Type B pancreatic cell (in vitro differentiated cells): ENCODE measurements around the gene PSMC5. TPM values are rescaled to one million over a fixed set of nuclear protein-coding genes. Genes with fewer than 3 reads are reported as not detected.

ENCODE experiments used
- DNase-seq: peaks from one replicate; pipeline ENCODE4 v3.0.0; 2021; ENCODE audit warnings: mixed read lengths; ENCODE audit not compliant: unreplicated experiment; ENCODE audit errors: extremely low spot score
- H3K27ac Mint-ChIP-seq: 2 replicates; pipeline ENCODE4 v1.8.0; 2021; ENCODE audit warnings: mild to moderate bottlenecking, mixed read lengths
- H3K27me3 Mint-ChIP-seq: 2 replicates; pipeline ENCODE4 v1.8.0; 2021; ENCODE audit warnings: mixed read lengths
- H3K36me3 Mint-ChIP-seq: 2 replicates; pipeline ENCODE4 v1.8.0; 2021; ENCODE audit warnings: mixed read lengths
- H3K4me1 Mint-ChIP-seq: one replicate; pipeline ENCODE4 v1.8.0; 2021; ENCODE audit warnings: mixed read lengths; ENCODE audit not compliant: unreplicated experiment
- H3K4me3 Mint-ChIP-seq: 2 replicates; pipeline ENCODE4 v1.8.0; 2021; ENCODE audit warnings: mild to moderate bottlenecking, mixed read lengths
- H3K9me3 Mint-ChIP-seq: 2 replicates; pipeline ENCODE4 v1.8.0; 2021; ENCODE audit warnings: mixed read lengths
- CTCF ChIP-seq: fragments of 200-600 bp; sonication (generic); conservative IDR thresholded peaks from 2 replicates; pipeline ENCODE4 v1.5.0; 2021; ENCODE audit warnings: antibody characterized with exemption, mild to moderate bottlenecking
- total RNA-seq: library from RNA; stranded (reverse); gene quantifications from 2 replicates; pipeline ENCODE4 v1.2.1, GENCODE V29; 2021; ENCODE audit warnings: low replicate concordance

The PSMC5 gene
- total RNA-seq, 1 donor from 2014 or later = 112 TPM

GRCh38 chr17:63817736-63818385 lies 9.4 kb upstream of the PSMC5 start:
- TF ChIP-seq CTCF = no peak
- Mint-ChIP-seq H3K9me3 (no peaks in the 10 kb centered on the region), H3K27ac (peak overlapping the region; percentile 47)

GRCh38 chr17:63819131-63819530 lies 8.1 kb upstream of the PSMC5 start:
- peaks cover 34% of the 10 kb centered on the region for H3K36me3 Mint-ChIP-seq
- H3K9me3 Mint-ChIP-seq = no peaks in the 10 kb centered on the region
- no peak for TF ChIP-seq CTCF
- DNase-seq = no peak
- peaks cover 2% of the 10 kb centered on the region for H3K4me1 Mint-ChIP-seq
- H3K27me3 Mint-ChIP-seq = no peaks in the 10 kb centered on the region
- H3K27ac Mint-ChIP-seq = no peak overlapping the region
- H3K4me3 Mint-ChIP-seq = no peak overlapping the region

More at GRCh38 chr17:63817736-63818385, 9.4 kb upstream of the PSMC5 start:
- Mint-ChIP-seq H3K36me3 (peaks cover 30% of the 10 kb centered on the region), H3K4me1 (no peaks in the 10 kb centered on the region), H3K27me3 (no peaks in the 10 kb centered on the region), H3K4me3 (no peak overlapping the region)
- no peak for DNase-seq

- Mint-ChIP-seq H3K9me3 (no peaks in the 10 kb centered on the region), H3K27ac (no peak overlapping the region), H3K4me3 (no peak overlapping the region), H3K36me3 (peaks cover 40% of the 10 kb centered on the region), H3K27me3 (no peaks in the 10 kb centered on the region), H3K4me1 (peaks cover 7% of the 10 kb centered on the region)
- TF ChIP-seq CTCF = no peak
- no peak for DNase-seq
Measured at GRCh38 chr17:63819585-63820537, 7.4 kb upstream of the PSMC5 start.

- Mint-ChIP-seq H3K27ac (no peak overlapping the region), H3K4me1 (peaks cover 17% of the 10 kb centered on the region), H3K27me3 (no peaks in the 10 kb centered on the region), H3K9me3 (no peaks in the 10 kb centered on the region), H3K4me3 (no peak overlapping the region), H3K36me3 (peaks cover 40% of the 10 kb centered on the region)
- no peak for DNase-seq
- TF ChIP-seq CTCF = no peak
Measured at GRCh38 chr17:63820963-63821561, 6.2 kb upstream of the PSMC5 start.

- DNase-seq = no peak
- no peaks in the 10 kb centered on the region for H3K27me3 Mint-ChIP-seq
- H3K9me3 Mint-ChIP-seq = no peaks in the 10 kb centered on the region
- peaks cover 40% of the 10 kb centered on the region for H3K36me3 Mint-ChIP-seq
- TF ChIP-seq CTCF = no peak
- H3K4me3 Mint-ChIP-seq = no peak overlapping the region
- H3K27ac Mint-ChIP-seq = no peak overlapping the region
- H3K4me1 Mint-ChIP-seq = peaks cover 24% of the 10 kb centered on the region
Measured at GRCh38 chr17:63821804-63822203, 5.4 kb upstream of the PSMC5 start.
